Uterus (tissue), 2 donors: ENCODE results near the gene TXLNG.

Experiments
- POLR2A ChIP-seq, 2 donors: fragments of 450-650 bp; IDR thresholded peaks; one replicate each; pipeline ENCODE4 v1.6.1; 2016; ENCODE audit warnings: antibody characterized with exemption in 2 of 2, mild to moderate bottlenecking in 1 of 2, moderate library complexity in 1 of 2
- TF ChIP-seq, protein P1 (sequence below), 4 experiments: fragments of 200-600 bp in 2 of 4; fragments of 450-650 bp in 2 of 4; sonication (generic) in 2 of 4; IDR thresholded peaks; one replicate each; pipeline ENCODE4 v1.5.1; 2016 to 2019; ENCODE audit warnings: antibody characterized with exemption in 4 of 4, mild to moderate bottlenecking in 2 of 4, moderate library complexity in 1 of 4

DNA sequence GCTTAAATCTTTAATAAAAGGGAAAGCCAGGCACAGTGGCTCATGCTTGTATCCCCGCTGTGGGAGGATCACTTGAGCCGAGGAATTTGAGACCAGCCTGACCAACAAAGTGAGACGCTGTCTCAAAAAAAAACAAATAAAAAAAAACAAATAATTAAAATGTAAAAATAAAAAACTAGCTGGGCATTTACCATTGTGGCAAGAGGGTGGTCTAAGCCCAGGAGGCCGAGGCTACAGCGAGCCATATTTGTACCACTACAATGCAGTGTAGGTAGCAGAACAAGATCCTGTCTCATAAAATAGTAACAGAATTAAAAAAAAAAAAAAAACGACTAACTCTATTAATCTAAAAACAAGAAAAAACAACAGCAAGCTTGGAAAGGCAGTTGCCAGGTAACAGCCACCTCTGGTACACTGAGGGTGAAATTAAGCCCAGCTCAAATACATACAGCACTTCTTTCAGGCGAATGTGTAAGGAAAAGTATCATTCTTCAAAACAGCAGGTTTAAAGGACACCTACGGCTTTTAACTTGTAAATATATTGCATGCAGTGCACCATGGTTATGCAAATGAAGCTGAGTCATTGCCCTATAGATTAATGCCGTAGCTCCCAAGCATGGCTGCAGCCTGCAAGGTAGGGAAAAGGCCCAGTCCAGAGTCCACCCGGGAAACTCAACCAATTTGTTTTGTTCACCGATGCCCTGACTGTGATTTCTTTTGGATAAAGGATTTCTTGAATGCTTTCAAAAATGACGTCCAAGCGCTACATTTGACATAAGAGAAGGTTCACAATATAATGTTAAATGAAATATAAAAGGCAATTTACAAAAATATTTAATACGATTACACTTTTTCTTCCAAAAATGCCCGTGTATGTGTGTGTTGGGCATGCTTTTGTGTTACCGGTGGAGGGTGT, 14.5 kb upstream of the TXLNG start:
- no peak for TF ChIP-seq POLR2A (IDR thresholded peaks at IDR 0.05)
- TF ChIP-seq, protein P1, sequence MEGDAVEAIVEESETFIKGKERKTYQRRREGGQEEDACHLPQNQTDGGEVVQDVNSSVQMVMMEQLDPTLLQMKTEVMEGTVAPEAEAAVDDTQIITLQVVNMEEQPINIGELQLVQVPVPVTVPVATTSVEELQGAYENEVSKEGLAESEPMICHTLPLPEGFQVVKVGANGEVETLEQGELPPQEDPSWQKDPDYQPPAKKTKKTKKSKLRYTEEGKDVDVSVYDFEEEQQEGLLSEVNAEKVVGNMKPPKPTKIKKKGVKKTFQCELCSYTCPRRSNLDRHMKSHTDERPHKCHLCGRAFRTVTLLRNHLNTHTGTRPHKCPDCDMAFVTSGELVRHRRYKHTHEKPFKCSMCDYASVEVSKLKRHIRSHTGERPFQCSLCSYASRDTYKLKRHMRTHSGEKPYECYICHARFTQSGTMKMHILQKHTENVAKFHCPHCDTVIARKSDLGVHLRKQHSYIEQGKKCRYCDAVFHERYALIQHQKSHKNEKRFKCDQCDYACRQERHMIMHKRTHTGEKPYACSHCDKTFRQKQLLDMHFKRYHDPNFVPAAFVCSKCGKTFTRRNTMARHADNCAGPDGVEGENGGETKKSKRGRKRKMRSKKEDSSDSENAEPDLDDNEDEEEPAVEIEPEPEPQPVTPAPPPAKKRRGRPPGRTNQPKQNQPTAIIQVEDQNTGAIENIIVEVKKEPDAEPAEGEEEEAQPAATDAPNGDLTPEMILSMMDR (IDR thresholded peaks at IDR 0.05), result no peak
